Sigmoid colon (tissue), 7 donors: Measurements from ENCODE around the gene CPA1. TPM values are rescaled to one million over a fixed set of nuclear protein-coding genes. Genes with fewer than 3 reads are reported as not detected.

Experiments used
- DNase-seq: peaks from one replicate; pipeline ENCODE4 v3.0.0-alpha.2; 2019
- H3K27ac ChIP-seq, 4 donors: fragments of 200-600 bp; sonication (generic); one replicate each; pipeline ENCODE4 v1.5.1; 2016 to 2019; ENCODE audit warnings: mild to moderate bottlenecking in 1 of 4
- H3K27me3 ChIP-seq, 3 donors: fragments of 200-600 bp; sonication (generic); one replicate each; pipeline ENCODE4 v1.5.1; 2019; ENCODE audit warnings: mild to moderate bottlenecking in 1 of 3
- H3K36me3 ChIP-seq, 4 donors: fragments of 200-600 bp; sonication (generic); one replicate each; pipeline ENCODE4 v1.5.1; 2016 to 2019
- H3K4me1 ChIP-seq, 4 donors: fragments of 200-600 bp; sonication (generic); one replicate each; pipeline ENCODE4 v1.5.1; 2017 to 2019
- H3K4me3 ChIP-seq, 4 donors: fragments of 200-600 bp; sonication (generic); one replicate each; pipeline ENCODE4 v1.5.1; 2017 to 2019; ENCODE audit warnings: mild to moderate bottlenecking in 2 of 4, moderate library complexity in 1 of 4
- H3K9me3 ChIP-seq, 4 donors: fragments of 200-600 bp in 3 of 4; sonication (generic) in 3 of 4; one replicate each; pipeline versions ENCODE4 v1.5.1 to v1.6.1; 2013 to 2019
- CTCF ChIP-seq, 4 experiments: fragments of 450-650 bp in 3 of 4; fragments of 200-600 bp in 1 of 4; IDR thresholded peaks; one replicate each; pipeline ENCODE4 v1.5.1; 2016 to 2019; ENCODE audit warnings: antibody characterized with exemption in 4 of 4, mild to moderate bottlenecking in 3 of 4, moderate library complexity in 2 of 4
- EP300 ChIP-seq, 4 donors: sonication (generic); formaldehyde crosslinking; IDR thresholded peaks; one replicate each; pipeline ENCODE4 v1.6.1; 2017; ENCODE audit warnings: antibody characterized with exemption in 4 of 4
- POLR2A ChIP-seq, 2 donors: fragments of 450-650 bp; IDR thresholded peaks; one replicate each; pipeline ENCODE4 v1.6.1; 2016; ENCODE audit warnings: antibody characterized with exemption in 2 of 2, mild to moderate bottlenecking in 2 of 2, moderate library complexity in 2 of 2
- POLR2AphosphoS5 ChIP-seq, 4 donors: sonication (generic); formaldehyde crosslinking; IDR thresholded peaks; one replicate each; pipeline ENCODE4 v1.6.1; 2017; ENCODE audit warnings: antibody characterized with exemption in 4 of 4
- WGBS, 2 donors: extraction: QIAGEN DNeasy Blood & Tissue Kit; methylation state at CpG; one replicate each; pipeline ENCODE4 v1.1.7; 2013; 5-methylcytosine and 5-hydroxymethylcytosine counted together
- intact Hi-C: fragments of 100-400 bp; cut with DNase I; formaldehyde crosslinking; loops from one replicate; pipeline ENCODE4 v1.15.1; 2023
- polyA plus RNA-seq, 3 donors: library from polyadenylated mRNA; stranded (reverse); fragments of 200-250 nt; gene quantifications; one replicate each; pipeline ENCODE4 v1.2.3, GENCODE V29; 2013
- total RNA-seq, 4 donors: library from RNA; depleted of rRNA; stranded (reverse); fragments of >200 nt; gene quantifications; one replicate each; pipeline ENCODE4 v1.1.0, GENCODE V29; 2016
- donor health status: healthy with polysubstance abuse.
- donor health status: Bipolar disorder and iron deficiency.
- donor health status: healthy.

CPA1 gene
- total and polyA plus RNA-seq, 7 donors = 0.34 to 7.8 (median 1.7) TPM; not detected in 3

- Histone ChIP-seq H3K36me3 (no peaks in the 10 kb centered on the region), H3K4me1 (peaks cover 0 to 30% (median 14%) of the 10 kb centered on the region in 4 donors), H3K9me3 (no peaks in the 10 kb centered on the region), H3K4me3 (no peak overlapping the region), H3K27ac (peak overlapping the region in 1 of 4 donors; percentile 8), H3K27me3 (no peaks in the 10 kb centered on the region)
- intact Hi-C loops = no loop called here
- DNase-seq = peak; percentile 81
- 22 to 56% methylated on average over 15 of the region's 15 CpGs for WGBS, 2 donors
- no peak for TF ChIP-seq EP300 (IDR thresholded peaks at IDR 0.05)
- no peak for TF ChIP-seq CTCF (IDR thresholded peaks at IDR 0.05)
- TF ChIP-seq POLR2A (IDR thresholded peaks at IDR 0.05) = no peak
- peak in 1 of 4 donors; percentile 33 for TF ChIP-seq POLR2AphosphoS5 (IDR thresholded peaks at IDR 0.05)
Observed at GRCh38 chr7:130365511-130366441, 14.5 kb upstream of the CPA1 start.

GRCh38 chr7:130366564-130366963, 13.7 kb upstream of the CPA1 start:
- peaks cover 0 to 36% (median 18%) of the 10 kb centered on the region in 4 donors for H3K4me1 ChIP-seq
- no peak overlapping the region for H3K4me3 ChIP-seq
- no peak overlapping the region for H3K27ac ChIP-seq
- DNase-seq = no peak
- intact Hi-C loops = no loop called here
- H3K27me3 ChIP-seq = no peaks in the 10 kb centered on the region
- TF ChIP-seq POLR2AphosphoS5 (IDR thresholded peaks at IDR 0.05) = no peak
- no peak for TF ChIP-seq EP300 (IDR thresholded peaks at IDR 0.05)
- TF ChIP-seq POLR2A (IDR thresholded peaks at IDR 0.05) = no peak
- no peak for TF ChIP-seq CTCF (IDR thresholded peaks at IDR 0.05)
- H3K9me3 ChIP-seq = no peaks in the 10 kb centered on the region
- WGBS, 2 donors = 89 to 93% methylated on average over 6 of the region's 6 CpGs
- no peaks in the 10 kb centered on the region for H3K36me3 ChIP-seq

- Histone ChIP-seq H3K4me1 (peaks cover 0 to 42% (median 24%) of the 10 kb centered on the region in 4 donors), H3K9me3 (no peaks in the 10 kb centered on the region)
Observed at GRCh38 chr7:130367088-130367755, 13.1 kb upstream of the CPA1 start.

More at GRCh38 chr7:130367088-130367755, 13.1 kb upstream of the CPA1 start:
- TF ChIP-seq POLR2A (IDR thresholded peaks at IDR 0.05) (no peak), EP300 (IDR thresholded peaks at IDR 0.05) (no peak), POLR2AphosphoS5 (IDR thresholded peaks at IDR 0.05) (no peak), CTCF (IDR thresholded peaks at IDR 0.05) (no peak)
- WGBS, 2 donors = 86 to 91% methylated on average over 13 of the region's 13 CpGs
- intact Hi-C loops = no loop called here
- DNase-seq = no peak
- no peak overlapping the region for H3K4me3 ChIP-seq
- no peak overlapping the region for H3K27ac ChIP-seq
- H3K27me3 ChIP-seq = no peaks in the 10 kb centered on the region
- no peaks in the 10 kb centered on the region for H3K36me3 ChIP-seq
